ENCODE results near the gene PPP2R5C. TPM values are rescaled to one million over a fixed set of nuclear protein-coding genes. Genes with fewer than 3 reads are reported as not detected.
A peak's percentile ranks its signal among the peaks of the same experiment; 100 is the strongest.

PPP2R5C gene
- total RNA-seq, 1 donor from 2014 or later = 227 TPM

- H3K4me3 Mint-ChIP-seq = no peak overlapping the region
- H3K36me3 Mint-ChIP-seq (ENCODE audit: low read depth) = peaks cover 9% of the 10 kb centered on the region
- ChIA-PET CTCF (interaction anchor here (1.7 to 3.5 kb wide), 4 partner anchors 41 to 71 kb away, joined by 3 to 19 read pairs (median 6); no protein-coding TSS in a partner anchor), POLR2A (interaction anchor here (0.7 to 4.6 kb wide), 5 partner anchors 36 to 71 kb away, joined by 3 to 52 read pairs (median 4); no protein-coding TSS in a partner anchor)
- TF ChIP-seq, protein P1, sequence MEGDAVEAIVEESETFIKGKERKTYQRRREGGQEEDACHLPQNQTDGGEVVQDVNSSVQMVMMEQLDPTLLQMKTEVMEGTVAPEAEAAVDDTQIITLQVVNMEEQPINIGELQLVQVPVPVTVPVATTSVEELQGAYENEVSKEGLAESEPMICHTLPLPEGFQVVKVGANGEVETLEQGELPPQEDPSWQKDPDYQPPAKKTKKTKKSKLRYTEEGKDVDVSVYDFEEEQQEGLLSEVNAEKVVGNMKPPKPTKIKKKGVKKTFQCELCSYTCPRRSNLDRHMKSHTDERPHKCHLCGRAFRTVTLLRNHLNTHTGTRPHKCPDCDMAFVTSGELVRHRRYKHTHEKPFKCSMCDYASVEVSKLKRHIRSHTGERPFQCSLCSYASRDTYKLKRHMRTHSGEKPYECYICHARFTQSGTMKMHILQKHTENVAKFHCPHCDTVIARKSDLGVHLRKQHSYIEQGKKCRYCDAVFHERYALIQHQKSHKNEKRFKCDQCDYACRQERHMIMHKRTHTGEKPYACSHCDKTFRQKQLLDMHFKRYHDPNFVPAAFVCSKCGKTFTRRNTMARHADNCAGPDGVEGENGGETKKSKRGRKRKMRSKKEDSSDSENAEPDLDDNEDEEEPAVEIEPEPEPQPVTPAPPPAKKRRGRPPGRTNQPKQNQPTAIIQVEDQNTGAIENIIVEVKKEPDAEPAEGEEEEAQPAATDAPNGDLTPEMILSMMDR (IDR thresholded peaks at IDR 0.05) = no peak
- H3K9me3 Mint-ChIP-seq = no peaks in the 10 kb centered on the region
- intact Hi-C loops (cut with micrococcal nuclease) = loop anchor here (5.0 kb wide), 2 partner anchors 120 to 325 kb away; no protein-coding TSS in a partner anchor
- DNase-seq (no peak), ATAC-seq (ENCODE audit: low read depth) (no peak)
- H3K27ac Mint-ChIP-seq = no peak overlapping the region
- no peaks in the 10 kb centered on the region for H3K27me3 Mint-ChIP-seq
- H3K4me1 Mint-ChIP-seq = peaks cover 52% of the 10 kb centered on the region
Observed at GRCh38 chr14:101772770-101773169, 11.3 kb downstream of the PPP2R5C start.

- ChIA-PET POLR2A (interaction anchor here (0.7 to 4.6 kb wide), 13 partner anchors 10 to 72 kb away, joined by 3 to 52 read pairs (median 4); no protein-coding TSS in a partner anchor), CTCF (interaction anchor here (0.8 to 3.5 kb wide), 5 partner anchors 41 to 96 kb away, joined by 3 to 19 read pairs (median 4); no protein-coding TSS in a partner anchor)
- Mint-ChIP-seq H3K27me3 (no peaks in the 10 kb centered on the region), H3K4me3 (no peak overlapping the region), H3K27ac (peak overlapping the region; percentile 57), H3K36me3 (ENCODE audit: low read depth) (peaks cover 5% of the 10 kb centered on the region), H3K4me1 (peaks cover 55% of the 10 kb centered on the region), H3K9me3 (no peaks in the 10 kb centered on the region)
- TF ChIP-seq, protein P1 (IDR thresholded peaks at IDR 0.05) = no peak
- DNase-seq = no peak
- intact Hi-C loops (cut with micrococcal nuclease) = loop anchor here (5.0 kb wide), 2 partner anchors 119 to 324 kb away; no protein-coding TSS in a partner anchor
- no peak for ATAC-seq (ENCODE audit: low read depth)
Observed at GRCh38 chr14:101773378-101773777, 11.9 kb downstream of the PPP2R5C start.

DNA sequence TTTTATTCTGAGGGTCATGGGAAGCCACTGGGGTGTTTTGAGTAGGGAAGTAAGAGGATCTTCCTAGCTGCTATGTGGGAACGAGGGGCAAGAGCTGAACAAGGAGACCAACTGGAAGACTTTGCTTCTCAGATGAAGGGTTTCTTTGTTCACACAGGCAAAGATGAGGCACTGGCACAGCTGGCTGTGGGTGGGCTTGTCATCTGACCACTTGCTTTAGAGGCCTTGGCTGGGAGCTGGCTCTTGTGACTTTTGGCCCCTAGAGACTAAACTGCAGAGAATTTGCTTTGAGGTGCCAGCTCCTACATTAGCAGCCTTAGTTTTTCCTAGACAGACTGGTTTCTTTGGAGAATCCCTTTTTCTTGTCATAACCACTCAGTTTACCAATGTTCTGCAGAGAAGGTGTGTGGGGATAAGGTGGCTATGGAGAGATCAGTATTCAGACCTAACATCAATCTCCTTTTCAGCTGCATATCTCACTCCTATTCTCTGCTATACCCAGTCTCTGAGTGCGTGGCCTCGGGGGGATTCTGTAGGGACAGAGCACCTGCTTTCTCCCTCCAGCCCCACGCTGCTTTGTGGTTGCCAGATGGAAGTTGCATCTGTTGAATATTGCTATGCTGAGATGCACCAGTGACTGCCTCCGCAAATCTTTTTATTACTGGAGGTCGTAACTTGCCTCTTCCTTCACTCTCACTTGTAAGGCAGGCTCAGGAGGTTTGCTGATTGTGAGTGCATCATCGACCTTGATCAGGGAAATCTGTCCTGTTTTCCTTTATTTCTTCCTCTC is 12.7 kb downstream of the PPP2R5C start:
- H3K4me3 Mint-ChIP-seq = peak overlapping the region; percentile 49

DNA sequence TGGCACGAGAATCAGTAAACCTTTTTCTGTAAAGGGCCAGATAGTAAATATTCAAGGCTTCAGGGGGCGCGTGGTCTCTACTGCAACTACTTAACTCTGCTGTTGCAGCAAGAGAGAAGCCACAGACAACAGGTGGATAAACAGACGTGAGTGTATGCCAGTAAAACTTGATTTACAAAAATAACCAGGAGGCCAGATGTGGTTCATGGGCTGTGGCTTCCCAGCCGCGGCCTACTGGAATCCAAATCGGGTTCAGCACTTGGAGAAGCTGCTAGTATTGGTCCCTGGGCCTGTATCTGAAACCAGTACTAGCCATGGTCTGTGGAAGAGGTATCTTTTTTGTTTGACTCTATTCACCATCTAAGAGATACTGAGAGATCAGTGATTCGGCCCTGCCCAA is 13.3 kb downstream of the PPP2R5C start:
- peaks cover 59% of the 10 kb centered on the region for H3K4me1 Mint-ChIP-seq
- ChIA-PET CTCF (interaction anchor here (0.6 to 2.0 kb wide), 3 partner anchors 66 to 69 kb away, joined by 3 to 7 read pairs (median 5); no protein-coding TSS in a partner anchor), POLR2A (interaction anchor here (0.8 to 4.6 kb wide), 9 partner anchors 9 to 69 kb away, joined by 3 to 52 read pairs (median 7); no protein-coding TSS in a partner anchor)
- intact Hi-C loops (cut with micrococcal nuclease) = loop anchor here (1.0 to 5.0 kb wide), 6 partner anchors 16 to 322 kb away; no protein-coding TSS in a partner anchor
- peak overlapping the region; percentile 49 for H3K4me3 Mint-ChIP-seq
- ATAC-seq (ENCODE audit: low read depth) (no peak), DNase-seq (no peak)
- no peaks in the 10 kb centered on the region for H3K9me3 Mint-ChIP-seq
- H3K27me3 Mint-ChIP-seq = no peaks in the 10 kb centered on the region
- peaks cover 3% of the 10 kb centered on the region for H3K36me3 Mint-ChIP-seq (ENCODE audit: low read depth)
- peak overlapping the region; percentile 81 for H3K27ac Mint-ChIP-seq
- TF ChIP-seq, protein P1 (IDR thresholded peaks at IDR 0.05) = no peak

More for the DNA sequence above, 12.7 kb downstream of the PPP2R5C start:
- TF ChIP-seq, protein P1 (IDR thresholded peaks at IDR 0.05) = no peak
- DNase-seq = peak; percentile 42
- intact Hi-C loops (cut with micrococcal nuclease) = loop anchor here (1.0 to 5.0 kb wide), 6 partner anchors 17 to 323 kb away; no protein-coding TSS in a partner anchor
- ChIA-PET CTCF (interaction anchor here (0.8 to 2.0 kb wide), 4 partner anchors 40 to 95 kb away, joined by 3 to 7 read pairs (median 4); no protein-coding TSS in a partner anchor), POLR2A (interaction anchor here (0.6 to 4.6 kb wide), 16 partner anchors 10 to 71 kb away, joined by 3 to 52 read pairs (median 4); no protein-coding TSS in a partner anchor)
- H3K4me1 Mint-ChIP-seq = peaks cover 58% of the 10 kb centered on the region
- H3K27me3 Mint-ChIP-seq = no peaks in the 10 kb centered on the region
- peak; percentile 79 for ATAC-seq (ENCODE audit: low read depth)
- H3K27ac Mint-ChIP-seq = peak overlapping the region; percentile 81
- H3K36me3 Mint-ChIP-seq (ENCODE audit: low read depth) = peaks cover 3% of the 10 kb centered on the region
- H3K9me3 Mint-ChIP-seq = no peaks in the 10 kb centered on the region

Measured in activated B cell treated with CpG ODN at 0.5 μM for 24 hours (primary cell).